ENCODE data around the gene PSKH1. TPM values are rescaled to one million over a fixed set of nuclear protein-coding genes. Genes with fewer than 3 reads are reported as not detected.
"Not testable (repeated sequence)": the region's sequence is repeated elsewhere in the genome, so short reads cannot be mapped to it uniquely, and the experiment has no call there.

Gene PSKH1
- total RNA-seq, 1 donor from 2014 or later: 21.6 TPM

GRCh38 chr16:67971111-67971510, 78.1 kb downstream of the PSKH1 start:
- Histone ChIP-seq H3K27me3 (ENCODE audit: control insufficient read depth, insufficient read depth, low read length) (no peaks in the 10 kb centered on the region), H3K4me3 (ENCODE audit: low read depth, low read length) (no peak overlapping the region), H3K36me3 (ENCODE audit: control insufficient read depth, insufficient read depth, low read length) (no peaks in the 10 kb centered on the region)
- no peak for DNase-seq (ENCODE audit: low read depth)
- TF ChIP-seq CTCF (IDR thresholded peaks at IDR 0.05; ENCODE audit: insufficient read depth, low read length, poor library complexity, severe bottlenecking): no peak

DNA sequence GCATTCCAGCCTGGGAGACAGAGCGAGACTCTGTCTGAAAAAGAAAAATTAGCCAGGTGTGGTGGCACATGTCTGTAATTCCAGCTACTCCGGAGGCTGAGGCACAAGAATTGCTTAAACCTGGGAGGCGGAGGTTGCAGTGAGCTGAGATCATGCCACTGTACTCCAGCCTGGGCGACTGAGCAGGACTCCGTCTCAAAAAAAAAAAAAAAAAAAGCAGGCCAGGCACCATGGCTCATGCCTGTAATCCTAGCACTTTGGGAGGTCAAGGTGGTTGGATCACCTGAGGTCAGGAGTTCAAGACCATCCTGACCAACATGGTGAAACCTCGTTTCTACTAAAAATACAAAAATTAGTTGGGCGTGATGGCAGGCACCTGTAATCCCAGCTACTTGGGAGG, 79.2 kb downstream of the PSKH1 start:
- DNase-seq (ENCODE audit: low read depth); H3K36me3 ChIP-seq (ENCODE audit: control insufficient read depth, insufficient read depth, low read length); H3K4me3 ChIP-seq (ENCODE audit: low read depth, low read length); H3K27me3 ChIP-seq (ENCODE audit: control insufficient read depth, insufficient read depth, low read length): not testable (repeated sequence)

DNA sequence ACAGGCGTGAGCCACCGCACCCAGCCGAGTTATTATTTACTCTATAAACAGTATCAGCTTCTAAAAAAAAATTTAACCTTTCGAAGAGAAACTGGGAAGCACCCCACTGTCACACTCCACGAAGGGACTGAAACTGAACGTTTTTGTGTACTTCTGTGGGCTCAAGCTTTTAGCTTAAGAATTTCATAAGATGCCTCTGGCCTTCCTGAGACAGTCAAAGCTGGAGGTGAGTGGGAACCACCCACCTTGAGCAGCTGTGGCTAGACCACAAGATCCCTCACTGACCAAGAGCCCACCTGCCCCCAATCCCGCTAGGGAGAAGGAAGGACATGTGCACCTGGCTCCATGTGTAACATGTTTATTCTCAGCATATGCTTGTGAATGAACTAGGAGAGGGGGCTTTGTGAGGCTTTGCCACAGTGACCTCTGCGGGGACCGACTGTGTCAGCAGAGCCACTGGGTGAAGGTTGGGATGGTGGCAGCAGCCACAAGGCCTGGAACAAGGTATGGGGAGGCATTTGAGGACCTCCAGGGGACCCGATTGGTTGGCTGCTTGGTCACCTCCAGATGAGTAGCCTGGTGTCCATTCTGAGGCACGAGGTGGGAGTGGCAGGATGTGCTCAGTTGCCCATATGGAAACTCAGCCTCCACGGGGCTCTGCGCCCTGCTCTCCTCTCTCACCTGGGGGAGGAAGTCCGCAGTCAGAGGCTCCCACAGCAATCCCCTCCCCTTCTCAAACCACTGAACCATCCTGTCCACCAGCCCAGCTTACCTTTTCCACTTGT, 82.5 kb downstream of the PSKH1 start:
- peaks cover 22% of the 10 kb centered on the region for H3K27me3 ChIP-seq (ENCODE audit: control insufficient read depth, insufficient read depth, low read length)
- DNase-seq (ENCODE audit: low read depth): no peak
- TF ChIP-seq CTCF (IDR thresholded peaks at IDR 0.05; ENCODE audit: insufficient read depth, low read length, poor library complexity, severe bottlenecking): no peak
- H3K36me3 ChIP-seq (ENCODE audit: control insufficient read depth, insufficient read depth, low read length): no peaks in the 10 kb centered on the region
- no peak overlapping the region for H3K4me3 ChIP-seq (ENCODE audit: low read depth, low read length)

GRCh38 chr16:67976205-67976604, 83.2 kb downstream of the PSKH1 start:
- Histone ChIP-seq H3K4me3 (ENCODE audit: low read depth, low read length) (no peak overlapping the region), H3K27me3 (ENCODE audit: control insufficient read depth, insufficient read depth, low read length) (peaks cover 22% of the 10 kb centered on the region), H3K36me3 (ENCODE audit: control insufficient read depth, insufficient read depth, low read length) (no peaks in the 10 kb centered on the region)
- no peak for DNase-seq (ENCODE audit: low read depth)
- TF ChIP-seq CTCF (IDR thresholded peaks at IDR 0.05; ENCODE audit: insufficient read depth, low read length, poor library complexity, severe bottlenecking): no peak

DNA sequence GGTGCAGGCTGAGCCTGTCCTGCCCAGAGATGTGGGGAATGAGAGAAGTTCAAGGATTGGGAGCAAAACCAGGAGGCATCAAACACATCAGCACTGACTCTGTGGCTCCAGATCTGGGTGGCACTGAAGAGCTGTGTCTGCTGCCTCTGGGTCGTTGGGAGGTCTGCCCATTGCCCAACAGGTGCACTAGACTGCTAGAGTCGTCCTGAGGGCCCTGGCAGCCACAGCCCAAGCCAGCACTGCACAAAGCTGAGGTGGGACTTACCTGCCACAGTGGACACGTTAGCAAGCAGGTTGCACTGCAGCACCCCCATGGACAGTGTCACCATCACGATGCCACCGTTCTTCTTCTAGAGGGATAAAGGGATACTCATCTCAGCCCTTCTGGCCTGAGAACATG, 84.0 kb downstream of the PSKH1 start:
- no peak for TF ChIP-seq CTCF (IDR thresholded peaks at IDR 0.05; ENCODE audit: insufficient read depth, low read length, poor library complexity, severe bottlenecking)
- no peaks in the 10 kb centered on the region for H3K36me3 ChIP-seq (ENCODE audit: control insufficient read depth, insufficient read depth, low read length)
- peaks cover 22% of the 10 kb centered on the region for H3K27me3 ChIP-seq (ENCODE audit: control insufficient read depth, insufficient read depth, low read length)
- no peak overlapping the region for H3K4me3 ChIP-seq (ENCODE audit: low read depth, low read length)
- no peak for DNase-seq (ENCODE audit: low read depth)

DNA sequence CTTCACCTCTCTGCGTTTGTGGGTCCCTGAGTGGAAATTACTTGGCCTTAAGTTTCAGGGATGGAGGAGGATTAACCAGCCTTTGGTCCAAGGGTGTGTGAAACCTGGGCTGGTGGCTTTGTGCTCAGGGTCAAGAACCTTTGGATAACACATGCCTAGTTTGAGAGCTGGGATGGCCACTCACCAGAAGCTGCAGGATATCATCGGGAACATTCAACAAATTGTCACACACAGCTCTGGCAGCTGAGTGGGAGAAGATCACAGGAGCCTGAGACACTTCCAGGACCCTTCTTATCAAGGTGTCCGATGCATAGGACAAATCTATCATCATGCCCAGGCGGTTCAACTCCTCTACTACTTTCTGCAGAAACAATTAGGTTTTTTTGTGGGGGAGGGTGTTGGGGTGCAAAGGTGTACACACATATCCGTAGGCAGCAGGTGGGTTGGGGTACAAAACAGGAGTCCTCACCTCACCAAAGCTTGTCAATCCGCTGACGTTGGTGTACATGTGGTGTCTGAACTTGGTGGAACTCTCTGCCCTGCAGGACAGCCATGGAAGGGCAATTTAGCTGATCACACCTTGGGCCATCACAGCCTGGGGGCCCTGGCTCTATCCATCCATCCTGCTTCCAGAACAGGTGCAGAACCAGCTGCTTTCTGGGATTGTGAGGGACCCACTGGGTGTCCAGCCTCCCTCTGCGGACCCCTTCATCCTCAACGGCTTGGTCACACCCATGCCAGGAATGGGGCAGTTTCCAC, 84.6 kb downstream of the PSKH1 start:
- H3K27me3 ChIP-seq (ENCODE audit: control insufficient read depth, insufficient read depth, low read length): peaks cover 22% of the 10 kb centered on the region
- no peaks in the 10 kb centered on the region for H3K36me3 ChIP-seq (ENCODE audit: control insufficient read depth, insufficient read depth, low read length)
- DNase-seq (ENCODE audit: low read depth): no peak
- no peak overlapping the region for H3K4me3 ChIP-seq (ENCODE audit: low read depth, low read length)
- no peak for TF ChIP-seq CTCF (IDR thresholded peaks at IDR 0.05; ENCODE audit: insufficient read depth, low read length, poor library complexity, severe bottlenecking)

Other genes with a start within 250 kb of the PSKH1 start
- gene CARMIL2, start 248.1 kb upstream of the PSKH1 start, total RNA-seq: 6.4 and 7.7 TPM in 2 replicates
- gene ACD, start 233.0 kb upstream of the PSKH1 start, total RNA-seq: 29.1 and 36.4 TPM in 2 replicates
- gene PARD6A, start 232.3 kb upstream of the PSKH1 start, total RNA-seq: 6.5 and 12.1 TPM in 2 replicates
- 24.0 and 28.7 TPM in 2 replicates for gene ENKD1, start 226.5 kb upstream of the PSKH1 start, total RNA-seq
- 2.0 and 4.5 TPM in 2 replicates for gene C16orf86, start 226.4 kb upstream of the PSKH1 start, total RNA-seq
- 19.3 and 21.9 TPM in 2 replicates for gene GFOD2, start 173.9 kb upstream of the PSKH1 start, total RNA-seq
- gene RANBP10, start 86.7 kb upstream of the PSKH1 start, total RNA-seq: 11.0 and 12.5 TPM in 2 replicates
- 0.62 and 0.63 TPM in 2 replicates for gene TSNAXIP1, start 86.4 kb upstream of the PSKH1 start, total RNA-seq
- gene THAP11, start 50.9 kb upstream of the PSKH1 start, total RNA-seq: 38.3 and 44.0 TPM in 2 replicates
- 156 and 287 TPM in 2 replicates for gene NUTF2, start 46.3 kb upstream of the PSKH1 start, total RNA-seq
- 30.3 and 45.5 TPM in 2 replicates for gene CENPT, start 45.6 kb upstream of the PSKH1 start, total RNA-seq
- 48.4 and 60.5 TPM in 2 replicates for gene EDC4, start 20.2 kb upstream of the PSKH1 start, total RNA-seq
- gene NRN1L, start 8.4 kb upstream of the PSKH1 start, total RNA-seq: 1.1 and 2.9 TPM in 2 replicates
- gene CTRL, start 38.6 kb downstream of the PSKH1 start, total RNA-seq: 5.5 TPM in 1 of 2 replicates, not detected in the other
- gene PSMB10, start 43.6 kb downstream of the PSKH1 start, total RNA-seq: 33.9 and 36.6 TPM in 2 replicates
- 3.7 and 5.5 TPM in 2 replicates for gene LCAT, start 50.9 kb downstream of the PSKH1 start, total RNA-seq
- gene SLC12A4, start 75.4 kb downstream of the PSKH1 start, total RNA-seq: 35.4 and 36.6 TPM in 2 replicates
- gene DPEP3, start 87.2 kb downstream of the PSKH1 start, total RNA-seq: not detected in 2 replicates
- gene DPEP2, start 106.2 kb downstream of the PSKH1 start, total RNA-seq: not detected in 2 replicates
- not detected in 2 replicates for gene DPEP2NB, start 122.7 kb downstream of the PSKH1 start, total RNA-seq
- 10.6 and 11.4 TPM in 2 replicates for gene DDX28, start 130.0 kb downstream of the PSKH1 start, total RNA-seq
- gene DUS2, start 130.0 kb downstream of the PSKH1 start, total RNA-seq: 14.8 and 24.8 TPM in 2 replicates
- 15.2 and 21.7 TPM in 2 replicates for gene NFATC3, start 192.1 kb downstream of the PSKH1 start, total RNA-seq